HUDEP-2 (cell line): ENCODE measurements around the gene SEPTIN8.

ENCODE experiments used
- DNase-seq, 76 experiments: peaks; one replicate each; lab custom pipeline; 2025; ENCODE audit not compliant: unreplicated experiment in 76 of 76; lab: John Stamatoyannopoulos, UW

The SEPTIN8 gene

GRCh38 chr5:132733499-132734148, 43.4 kb downstream of the SEPTIN8 start:
- no peak for DNase-seq

GRCh38 chr5:132729896-132730295, 47.1 kb downstream of the SEPTIN8 start:
- no peak for DNase-seq

DNA sequence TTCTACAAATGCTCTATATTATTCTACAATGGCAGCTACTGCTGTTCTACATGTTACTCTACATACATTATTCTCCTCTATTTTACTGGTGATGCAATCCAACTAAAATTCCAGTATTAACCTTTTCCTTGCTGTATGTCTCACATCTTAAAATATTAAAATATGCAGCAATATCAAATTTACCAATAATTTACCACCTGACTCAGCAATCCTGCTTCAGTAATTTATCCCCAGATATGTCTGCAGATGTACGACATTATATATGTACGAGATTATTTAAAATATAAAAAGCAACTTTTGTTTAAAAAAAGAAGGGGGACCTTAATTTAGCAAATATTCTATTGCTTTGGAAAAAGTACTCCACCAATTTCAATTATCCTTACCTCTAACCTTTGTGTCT, 51.3 kb downstream of the SEPTIN8 start:
- DNase-seq, result no peak

GRCh38 chr5:132718544-132719312, 58.3 kb downstream of the SEPTIN8 start:
- DNase-seq, result no peak

- DNase-seq, result peak in 4 of 76 experiments; percentile 4 to 19 (median 10)
These were observed 62.4 kb downstream of the SEPTIN8 start for GRCh38 chr5:132714456-132715307.

- DNase-seq, result peak in 1 of 76 experiments; percentile 3
These were observed 68.4 kb downstream of the SEPTIN8 start for GRCh38 chr5:132708645-132709044.

DNA sequence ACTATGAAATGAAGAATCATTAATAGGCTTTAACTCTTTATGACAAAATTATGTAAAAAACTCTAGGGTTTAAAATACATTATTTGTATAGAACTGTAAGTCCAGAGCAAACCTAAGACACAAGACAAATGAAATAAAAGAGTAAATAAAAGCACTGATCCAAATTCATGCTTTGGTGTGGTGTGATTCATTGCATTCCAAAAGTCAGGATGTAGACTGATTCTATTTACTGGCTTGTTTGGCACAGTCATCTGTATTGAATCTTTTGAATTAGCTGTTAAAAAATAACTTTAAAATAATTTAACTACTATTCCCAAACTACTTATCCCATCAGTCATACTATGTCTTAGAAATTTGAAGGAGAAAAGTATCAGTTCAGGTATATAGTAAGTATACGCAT, 72.2 kb downstream of the SEPTIN8 start:
- DNase-seq, result no peak
